Endothelial cell of umbilical vein (primary cell): ENCODE results near the gene GPR61. TPM values are rescaled to one million over a fixed set of nuclear protein-coding genes. Genes with fewer than 3 reads are reported as not detected.

Experiments
- BruUV-seq: library from RNA; stranded (reverse); fragments of 400-500 nt; replicated peaks from 2 replicates; lab custom pipeline; 2021; lab: Mats Ljungman, UMichigan
- CTCF ChIA-PET: fragments of 300-600, 350-600 bp; sonication (Branson Sonifier 250); formaldehyde crosslinking; loops from one replicate; lab custom pipeline; 2021; ENCODE audit warnings: antibody characterized with exemption, inconsistent platforms; lab: Charles Lee
- POLR2A ChIA-PET: fragments of 300-600, 350-600 bp; sonication (Branson Sonifier 250); formaldehyde crosslinking; loops from one replicate; lab custom pipeline; 2021; ENCODE audit warnings: antibody characterized with exemption, inconsistent platforms; lab: Charles Lee
- DNase-seq: peaks from one replicate; pipeline ENCODE4 v3.0.0-alpha.2; 2011; ENCODE audit warnings: low read depth, low spot score
- FAIRE-seq: peaks from 2 replicates; lab custom pipeline; 2011; peaks lifted over from hg19 to GRCh38; lab: Jason Lieb, UNC
- H2AFZ ChIP-seq: 2 replicates; pipeline ENCODE4 v1.6.0; 2012; ENCODE audit warnings: low read depth, low read length, control low read depth, inconsistent platforms
- H3K27ac ChIP-seq: 2 replicates; pipeline ENCODE4 v1.5.1; 2011; ENCODE audit warnings: low read depth, mild to moderate bottlenecking, control low read depth, low read length, moderate library complexity; ENCODE audit not compliant: insufficient read depth
- H3K27me3 ChIP-seq, 2 experiments: 2 replicates each; pipeline versions ENCODE4 v1.6.0 to v1.6.1; 2011; ENCODE audit warnings: low read length in 2 of 2, mixed read lengths in 1 of 2; ENCODE audit not compliant: control insufficient read depth in 2 of 2, insufficient read depth in 2 of 2
- H3K36me3 ChIP-seq, 2 experiments: 2 replicates in 1 of 2; 3 replicates in 1 of 2; pipeline ENCODE4 v1.5.1; 2011; ENCODE audit warnings: low read length in 2 of 2, mild to moderate bottlenecking in 1 of 2, moderate library complexity in 1 of 2; ENCODE audit not compliant: control insufficient read depth in 2 of 2, insufficient read depth in 2 of 2; ENCODE audit errors: extremely low read depth in 1 of 2
- H3K4me1 ChIP-seq: 3 replicates; pipeline ENCODE4 v1.5.1; 2011; ENCODE audit warnings: mild to moderate bottlenecking, low read length; ENCODE audit not compliant: control insufficient read depth, insufficient read depth; ENCODE audit errors: extremely low read depth
- H3K4me2 ChIP-seq: 2 replicates; pipeline ENCODE4 v1.6.1; 2011; ENCODE audit warnings: low read length, control low read depth, mixed read lengths; ENCODE audit not compliant: insufficient read depth
- H3K4me3 ChIP-seq, 3 experiments: fragments of 200-600 bp in 1 of 3; sonication (generic), shearing (Covaris generic) in 1 of 3; replicated peaks in 1 of 3; 2 replicates each; pipeline ENCODE4 v1.5.1; 2011 to 2016; ENCODE audit warnings: control low read depth in 3 of 3, low read length in 3 of 3, mild to moderate bottlenecking in 2 of 3, inconsistent platforms in 1 of 3, low read depth in 1 of 3, moderate library complexity in 1 of 3; ENCODE audit not compliant: insufficient read depth in 1 of 3
- H3K79me2 ChIP-seq: 2 replicates; pipeline ENCODE4 v1.6.0; 2012; ENCODE audit warnings: low read length, inconsistent platforms; ENCODE audit not compliant: control insufficient read depth, insufficient read depth
- H3K9ac ChIP-seq: replicated peaks from 2 replicates; pipeline ENCODE3; 2011; ENCODE audit warnings: low read length, control low read depth; ENCODE audit not compliant: insufficient read depth; ENCODE audit errors: extremely low read depth
- H3K9me1 ChIP-seq: replicated peaks from 3 replicates; pipeline ENCODE4 v1.6.0; 2011; ENCODE audit warnings: mild to moderate bottlenecking, low read length; ENCODE audit not compliant: control insufficient read depth, insufficient read depth; ENCODE audit errors: extremely low read depth
- H3K9me3 ChIP-seq: replicated peaks from 2 replicates; pipeline ENCODE4 v1.5.1; 2012; ENCODE audit warnings: low read length, inconsistent platforms; ENCODE audit not compliant: control insufficient read depth, insufficient read depth
- H4K20me1 ChIP-seq: replicated peaks from 2 replicates; pipeline ENCODE3; 2011; ENCODE audit warnings: mild to moderate bottlenecking, low read length; ENCODE audit not compliant: control insufficient read depth, insufficient read depth; ENCODE audit errors: extremely low read depth
- CTCF ChIP-seq, 2 donors: IDR thresholded peaks; 1 replicate in 1 of 2; 2 replicates in 1 of 2; pipeline ENCODE4 v1.5.1; 2011; ENCODE audit warnings: low read length in 2 of 2, mild to moderate bottlenecking in 2 of 2, moderate library complexity in 2 of 2, control low read depth in 1 of 2, inconsistent platforms in 1 of 2, low read depth in 1 of 2; ENCODE audit not compliant: insufficient read depth in 1 of 2; ENCODE audit errors: extremely low read depth in 1 of 2
- EZH2 ChIP-seq: IDR thresholded peaks from 2 replicates; pipeline ENCODE4 v1.6.1; 2012; ENCODE audit warnings: borderline replicate concordance, low read depth, mild to moderate bottlenecking, moderate library complexity, low read length, inconsistent platforms; ENCODE audit not compliant: severe bottlenecking
- FOS ChIP-seq: IDR thresholded peaks from 2 replicates; pipeline ENCODE4 v1.6.1; 2011; ENCODE audit warnings: mild to moderate bottlenecking, low read length, moderate library complexity, borderline replicate concordance; ENCODE audit not compliant: insufficient read depth
- GATA2 ChIP-seq: IDR thresholded peaks from 2 replicates; pipeline ENCODE4 v1.7.0; 2011; ENCODE audit warnings: low read depth, mild to moderate bottlenecking, moderate library complexity, mixed read lengths, low read length; ENCODE audit not compliant: insufficient read length, insufficient read depth
- JUN ChIP-seq: IDR thresholded peaks from 2 replicates; pipeline ENCODE4 v1.6.1; 2011; ENCODE audit warnings: borderline replicate concordance, low read depth; ENCODE audit not compliant: insufficient read length, insufficient read depth
- MAX ChIP-seq: IDR thresholded peaks from 2 replicates; pipeline ENCODE4 v1.6.1; 2011; ENCODE audit not compliant: insufficient read depth, insufficient read length
- MYC ChIP-seq: IDR thresholded peaks from one replicate; pipeline ENCODE4 v1.6.1; 2011; ENCODE audit warnings: mild to moderate bottlenecking, low read depth, low read length
- POLR2A ChIP-seq: IDR thresholded peaks from 2 replicates; pipeline ENCODE4 v1.6.1; 2012; ENCODE audit warnings: low read depth, mild to moderate bottlenecking, control low read depth, low read length
- POLR2AphosphoS5 ChIP-seq: IDR thresholded peaks from 2 replicates; pipeline ENCODE4 v1.6.1; 2012; ENCODE audit warnings: low read depth, mild to moderate bottlenecking, control low read depth, low read length, moderate library complexity; ENCODE audit not compliant: insufficient read depth
- dilution Hi-C: fragments of 300-500 bp; cut with MboI; formaldehyde crosslinking; loops from one replicate; pipeline ENCODE4 v1.15.0; 2019; ENCODE audit warnings: low sequenced_read_pairs; ENCODE audit not compliant: extremely low pct_ligation_motif_present
- intact Hi-C: fragments of 100-400 bp; cut with micrococcal nuclease; formaldehyde crosslinking; loops from one replicate; pipeline ENCODE4 v1.10.0; 2022
- polyA plus RNA-seq, 4 experiments: library from polyadenylated mRNA; depleted of rRNA in 3 of 4; stranded (reverse) in 3 of 4; unstranded in 1 of 4; fragments of >200 nt; gene quantifications; 2 replicates each; pipeline versions ENCODE4 v1.2.1 to v1.2.3, GENCODE V29; 2011 to 2012; ENCODE audit warnings: missing spikeins in 1 of 4
- total RNA-seq: library from RNA; stranded (reverse); gene quantifications from 2 replicates; pipeline ENCODE4 v1.2.3, GENCODE V29; 2021

Gene GPR61
- total and polyA plus RNA-seq, 2 donors (not counting 3 experiments of a cell fraction or from before 2014, with no cell fraction given) = not detected

GRCh38 chr1:109543283-109543987 lies 3.8 kb downstream of the GPR61 start:
- H3K27me3 ChIP-seq = peaks cover 0 to 2% of the 10 kb centered on the region in 2 experiments
- no peak overlapping the region for H2AFZ ChIP-seq
- CTCF ChIA-PET = interaction anchor here (1.1 to 4.9 kb wide), 8 partner anchors 11 to 441 kb away, joined by 3 to 565 read pairs (median 32); partner anchors contain the start of gene AHCYL1
- no peak overlapping the region for H3K9ac ChIP-seq
- no peak overlapping the region for H3K4me2 ChIP-seq
- H4K20me1 ChIP-seq = no peaks in the 10 kb centered on the region
- DNase-seq (no peak), FAIRE-seq (no peak)
- no peaks in the 10 kb centered on the region for H3K9me3 ChIP-seq
- H3K9me1 ChIP-seq = no peaks in the 10 kb centered on the region
- H3K4me3 ChIP-seq = no peak overlapping the region
- peaks cover 15% of the 10 kb centered on the region for H3K4me1 ChIP-seq
- TF ChIP-seq POLR2A (no peak), POLR2AphosphoS5 (no peak), GATA2 (no peak), MAX (no peak), JUN (no peak), MYC (no peak), CTCF (IDR thresholded peaks at IDR 0.05; ENCODE audit: extremely low read depth in 1 of 2, insufficient read depth in 1 of 2, low read depth in 1 of 2, low read length in 2 of 2) (no peak), FOS (no peak), EZH2 (no peak)
- no TSS peak for BruUV-seq
- H3K79me2 ChIP-seq = peaks cover 8% of the 10 kb centered on the region
- no peaks in the 10 kb centered on the region for H3K36me3 ChIP-seq
- POLR2A ChIA-PET = no interaction called here
- intact Hi-C loops (loop anchor here (10.0 kb wide), 1 partner anchor 351 kb away; no protein-coding TSS in a partner anchor), dilution Hi-C loops (no loop called here)
- no peak overlapping the region for H3K27ac ChIP-seq
